Left ventricle myocardium inferior (tissue), 1 donor: Measurements from ENCODE around the gene GNL1. TPM values are rescaled to one million over a fixed set of nuclear protein-coding genes. Genes with fewer than 3 reads are reported as not detected.

Source experiments
- DNase-seq: peaks from one replicate; pipeline ENCODE4 v3.0.0-alpha.2; 2020
- H3K27ac ChIP-seq: fragments of 200-600 bp; replicated peaks from 2 replicates; pipeline ENCODE4 v1.8.0; 2021
- H3K27me3 ChIP-seq: fragments of 200-600 bp; 2 replicates; pipeline ENCODE4 v1.8.0; 2021; ENCODE audit warnings: low read depth
- H3K36me3 ChIP-seq: fragments of 200-600 bp; 2 replicates; pipeline ENCODE4 v1.8.0; 2021
- H3K4me1 ChIP-seq: fragments of 200-600 bp; 2 replicates; pipeline ENCODE4 v1.8.0; 2021
- H3K4me3 ChIP-seq: fragments of 200-600 bp; 2 replicates; pipeline ENCODE4 v1.8.0; 2021; ENCODE audit warnings: mild to moderate bottlenecking, moderate library complexity
- H3K9me3 ChIP-seq: fragments of 200-600 bp; replicated peaks from 2 replicates; pipeline ENCODE4 v1.8.0; 2021
- intact Hi-C: fragments of 100-400 bp; cut with micrococcal nuclease; formaldehyde crosslinking; loops from one replicate; pipeline ENCODE4 v1.11.0; 2022
- long read RNA-seq: library from polyadenylated mRNA; unstranded; transcript quantifications from one replicate; pipeline ENCODE4 v2.0.0, GENCODE V29; 2021
- total RNA-seq: library from RNA; stranded (reverse); fragmentation: NEBNext Ultra II Directional; extraction: Animal tissue kit (Norgen Biotek cat#: 25700); gene quantifications from one replicate; pipeline ENCODE4 v1.2.1, GENCODE V29; 2021
- TF ChIP-seq, protein P1 (sequence below): fragments of 200-600 bp; IDR thresholded peaks from 2 replicates; pipeline ENCODE4 v1.8.0; 2021; ENCODE audit warnings: antibody characterized with exemption, mild to moderate bottlenecking, borderline replicate concordance
- donor health status: DM: no; HTN: yes; CAD: no; lungs with severe emphysema.

GNL1 gene, protein sequence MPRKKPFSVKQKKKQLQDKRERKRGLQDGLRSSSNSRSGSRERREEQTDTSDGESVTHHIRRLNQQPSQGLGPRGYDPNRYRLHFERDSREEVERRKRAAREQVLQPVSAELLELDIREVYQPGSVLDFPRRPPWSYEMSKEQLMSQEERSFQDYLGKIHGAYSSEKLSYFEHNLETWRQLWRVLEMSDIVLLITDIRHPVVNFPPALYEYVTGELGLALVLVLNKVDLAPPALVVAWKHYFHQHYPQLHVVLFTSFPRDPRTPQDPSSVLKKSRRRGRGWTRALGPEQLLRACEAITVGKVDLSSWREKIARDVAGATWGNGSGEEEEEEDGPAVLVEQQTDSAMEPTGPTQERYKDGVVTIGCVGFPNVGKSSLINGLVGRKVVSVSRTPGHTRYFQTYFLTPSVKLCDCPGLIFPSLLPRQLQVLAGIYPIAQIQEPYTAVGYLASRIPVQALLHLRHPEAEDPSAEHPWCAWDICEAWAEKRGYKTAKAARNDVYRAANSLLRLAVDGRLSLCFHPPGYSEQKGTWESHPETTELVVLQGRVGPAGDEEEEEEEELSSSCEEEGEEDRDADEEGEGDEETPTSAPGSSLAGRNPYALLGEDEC
- 18.3 TPM for total RNA-seq
- long read RNA-seq, full-length matches to known transcripts, result 17 of 35 reads
- long read RNA-seq, partial matches to known transcripts, result 12 of 35 reads
- long read RNA-seq, other reads (novel, unspliced or antisense), result 6 of 35 reads

DNA sequence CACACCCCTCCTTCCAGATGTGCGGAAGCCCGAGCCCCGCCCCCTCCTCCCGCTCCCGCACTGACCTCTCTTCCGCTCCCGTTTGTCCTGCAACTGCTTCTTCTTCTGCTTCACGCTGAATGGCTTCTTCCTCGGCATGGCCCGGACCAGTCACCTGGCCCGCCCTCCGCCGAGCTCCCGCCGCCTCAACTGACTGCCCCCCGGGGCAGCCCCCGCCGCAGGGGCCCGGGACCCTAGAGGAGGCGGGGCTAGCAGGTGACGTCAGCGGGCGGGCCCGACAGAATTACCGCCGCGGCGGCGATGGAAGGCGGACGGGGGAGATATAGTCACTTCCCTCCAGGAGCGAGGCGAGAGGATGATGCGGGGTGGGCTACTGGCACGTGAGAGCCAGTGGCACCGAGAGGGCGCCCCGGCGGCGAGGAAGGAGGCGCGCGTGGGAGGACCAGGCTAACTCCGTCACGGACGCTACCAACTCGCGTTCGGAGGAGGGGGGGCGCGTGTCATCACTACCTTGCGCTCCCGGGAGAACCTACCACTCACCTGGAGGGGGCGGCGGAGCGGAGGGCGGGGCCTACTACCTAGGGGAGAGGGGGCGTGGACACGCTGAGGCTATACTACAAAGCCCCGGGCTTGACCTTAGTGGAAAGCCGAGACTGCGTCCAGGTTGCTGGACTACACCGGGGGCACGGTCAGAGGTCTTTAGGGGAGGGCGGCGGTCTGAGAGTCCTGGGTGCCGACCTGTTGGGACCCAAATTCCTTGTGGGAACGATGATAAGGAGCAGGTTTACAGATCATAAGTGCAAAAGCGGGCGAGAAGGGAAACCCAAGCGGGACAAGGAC, at the start of gene GNL1:
TSS of gene GNL1 (minus strand) at position 424 of the 840 bp plus-strand sequence. CDS start at position 138, 286 bp downstream.
- Histone ChIP-seq H3K4me1 (peaks cover 50% of the 10 kb centered on the region), H3K27me3 (no peaks in the 10 kb centered on the region), H3K4me3 (peak within 1 kb of the TSS; percentile 90), H3K9me3 (no peaks in the 10 kb centered on the region), H3K27ac (peak within 1 kb of the TSS; percentile 98), H3K36me3 (peaks cover 30% of the 10 kb centered on the region)
- intact Hi-C loops, result no loop called here
- TF ChIP-seq, protein P1, sequence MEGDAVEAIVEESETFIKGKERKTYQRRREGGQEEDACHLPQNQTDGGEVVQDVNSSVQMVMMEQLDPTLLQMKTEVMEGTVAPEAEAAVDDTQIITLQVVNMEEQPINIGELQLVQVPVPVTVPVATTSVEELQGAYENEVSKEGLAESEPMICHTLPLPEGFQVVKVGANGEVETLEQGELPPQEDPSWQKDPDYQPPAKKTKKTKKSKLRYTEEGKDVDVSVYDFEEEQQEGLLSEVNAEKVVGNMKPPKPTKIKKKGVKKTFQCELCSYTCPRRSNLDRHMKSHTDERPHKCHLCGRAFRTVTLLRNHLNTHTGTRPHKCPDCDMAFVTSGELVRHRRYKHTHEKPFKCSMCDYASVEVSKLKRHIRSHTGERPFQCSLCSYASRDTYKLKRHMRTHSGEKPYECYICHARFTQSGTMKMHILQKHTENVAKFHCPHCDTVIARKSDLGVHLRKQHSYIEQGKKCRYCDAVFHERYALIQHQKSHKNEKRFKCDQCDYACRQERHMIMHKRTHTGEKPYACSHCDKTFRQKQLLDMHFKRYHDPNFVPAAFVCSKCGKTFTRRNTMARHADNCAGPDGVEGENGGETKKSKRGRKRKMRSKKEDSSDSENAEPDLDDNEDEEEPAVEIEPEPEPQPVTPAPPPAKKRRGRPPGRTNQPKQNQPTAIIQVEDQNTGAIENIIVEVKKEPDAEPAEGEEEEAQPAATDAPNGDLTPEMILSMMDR, result peak; percentile 15
- peak; percentile 92 for DNase-seq

DNA sequence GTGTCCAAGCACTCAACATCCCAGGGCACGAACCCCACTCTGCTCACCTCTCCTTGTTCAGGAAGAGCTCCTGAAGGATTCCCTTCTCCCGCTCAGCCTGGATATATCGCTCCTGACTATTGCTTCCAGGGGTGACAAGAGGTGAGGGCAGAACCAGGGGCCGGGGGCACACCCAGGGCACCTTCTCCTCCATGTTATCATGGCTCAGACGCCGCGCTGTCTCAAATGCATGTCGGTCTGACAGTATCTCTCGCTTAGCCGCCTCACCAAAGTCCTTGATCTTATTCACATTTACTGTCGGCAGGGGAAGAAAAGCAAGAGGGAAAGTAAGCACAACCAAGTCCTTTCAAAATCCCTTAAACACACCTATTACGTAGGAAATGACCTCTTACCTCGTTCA, 47.7 kb upstream of the GNL1 start:
- no peak overlapping the region for H3K4me3 ChIP-seq
- H3K9me3 ChIP-seq, result no peaks in the 10 kb centered on the region
- no peaks in the 10 kb centered on the region for H3K27me3 ChIP-seq
- H3K36me3 ChIP-seq, result peaks cover 87% of the 10 kb centered on the region
- peaks cover 15% of the 10 kb centered on the region for H3K4me1 ChIP-seq
- TF ChIP-seq, protein P1, result no peak
- intact Hi-C loops, result no loop called here
- no peak overlapping the region for H3K27ac ChIP-seq
- DNase-seq, result no peak

DNA sequence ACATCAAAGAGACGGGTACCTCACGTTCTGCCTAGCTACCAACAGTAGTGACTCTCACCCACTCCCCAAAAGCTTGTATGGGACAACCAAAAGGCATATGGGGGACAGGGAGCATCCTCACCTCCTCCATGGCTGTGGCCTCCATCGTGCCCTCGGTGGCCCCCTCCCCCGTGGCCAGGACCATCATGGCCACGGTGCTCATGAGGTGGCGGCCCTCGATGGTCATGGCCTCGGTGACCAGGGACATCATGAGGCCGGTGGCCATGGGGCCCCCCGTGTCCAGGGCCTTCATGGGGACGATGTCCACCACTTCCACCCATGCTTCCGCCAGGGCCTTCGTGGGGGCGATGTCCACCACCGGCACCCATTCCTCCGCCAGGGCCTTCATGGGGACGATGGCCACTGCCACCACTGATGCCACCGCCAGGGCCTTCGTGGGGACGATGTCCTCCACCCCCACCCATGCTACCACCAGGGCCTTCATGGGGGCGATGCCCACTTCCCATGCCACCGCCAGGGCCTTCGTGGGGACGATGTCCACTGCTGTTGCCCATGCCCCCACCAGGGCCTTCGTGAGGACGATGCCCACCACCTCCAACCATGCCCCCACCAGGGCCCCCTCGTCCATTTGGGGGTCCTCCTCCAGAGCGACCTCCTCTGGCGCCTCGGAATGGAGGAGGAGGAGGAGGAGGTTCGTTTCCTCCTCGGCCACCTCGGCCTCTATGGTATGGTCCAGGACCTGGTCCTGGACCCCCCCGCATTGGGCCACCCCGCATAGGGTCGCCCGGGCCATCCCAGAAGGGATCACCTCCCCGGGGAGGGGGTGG, 45.7 kb upstream of the GNL1 start:
- H3K36me3 ChIP-seq, result peaks cover 68% of the 10 kb centered on the region
- H3K27ac ChIP-seq, result no peak overlapping the region
- intact Hi-C loops, result no loop called here
- H3K4me3 ChIP-seq, result no peak overlapping the region
- no peaks in the 10 kb centered on the region for H3K27me3 ChIP-seq
- TF ChIP-seq, protein P1, result no peak
- peaks cover 13% of the 10 kb centered on the region for H3K4me1 ChIP-seq
- no peaks in the 10 kb centered on the region for H3K9me3 ChIP-seq
- no peak for DNase-seq

DNA sequence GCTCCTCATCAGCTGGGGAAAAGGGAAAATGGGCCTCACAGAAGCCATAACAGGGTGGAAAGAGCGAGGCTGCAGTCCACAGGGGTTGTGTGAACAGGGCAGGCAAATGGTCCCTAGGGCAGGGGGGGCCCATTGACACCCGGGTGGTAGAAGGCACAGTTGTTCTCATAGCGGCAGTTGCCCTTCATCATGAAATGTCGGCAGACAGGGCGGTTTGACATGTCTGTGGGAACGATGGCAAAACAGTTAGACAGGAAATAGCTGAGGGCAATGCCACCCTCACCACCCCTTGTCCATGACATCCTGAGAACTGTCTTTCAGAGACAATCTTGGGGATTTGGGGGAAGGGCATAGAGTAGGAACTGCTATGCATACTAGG, 45.1 kb upstream of the GNL1 start:
- Histone ChIP-seq H3K27me3 (no peaks in the 10 kb centered on the region), H3K9me3 (no peaks in the 10 kb centered on the region), H3K27ac (no peak overlapping the region), H3K4me1 (peaks cover 13% of the 10 kb centered on the region), H3K4me3 (no peak overlapping the region), H3K36me3 (peaks cover 62% of the 10 kb centered on the region)
- intact Hi-C loops, result no loop called here
- DNase-seq, result no peak
- TF ChIP-seq, protein P1, result no peak
